GM12878 (cell line): ENCODE measurements around the gene CAMK4. TPM values are rescaled to one million over a fixed set of nuclear protein-coding genes. Genes with fewer than 3 reads are reported as not detected.
A peak's percentile ranks its signal among the peaks of the same experiment; 100 is the strongest.

Experiments used
- BACH1 ChIP-seq: fragments of 450-650 bp; IDR thresholded peaks from 2 replicates; pipeline ENCODE4 v1.6.1; 2017; ENCODE audit warnings: mild to moderate bottlenecking, borderline replicate concordance
- BCLAF1 ChIP-seq: fragments of 450-650 bp; IDR thresholded peaks from 2 replicates; pipeline ENCODE4 v1.6.1; 2017; ENCODE audit warnings: antibody characterized with exemption, mild to moderate bottlenecking, moderate library complexity
- BHLHE40 ChIP-seq, 2 experiments: fragments of 450-650 bp in 1 of 2; IDR thresholded peaks; 2 replicates each; pipeline ENCODE4 v1.6.1; 2011 to 2017; ENCODE audit warnings: low read depth in 2 of 2, borderline replicate concordance in 1 of 2, improper control_type of control experiment in 1 of 2, low read length in 1 of 2, mild to moderate bottlenecking in 1 of 2
- BMI1 ChIP-seq: fragments of 450-650 bp; IDR thresholded peaks from 2 replicates; pipeline ENCODE4 v1.6.1; 2016; ENCODE audit warnings: mild to moderate bottlenecking, moderate library complexity, borderline replicate concordance
- CBX5 ChIP-seq: sonication (generic); IDR thresholded peaks from 2 replicates; pipeline ENCODE4 v1.6.1; 2016; ENCODE audit warnings: low read depth, moderate library complexity, mild to moderate bottlenecking, inconsistent platforms
- EZH2 ChIP-seq: IDR thresholded peaks from 2 replicates; pipeline ENCODE4 v1.6.1; 2012; ENCODE audit warnings: low read depth, mild to moderate bottlenecking, control low read depth, inconsistent platforms, low read length, borderline replicate concordance; ENCODE audit not compliant: control insufficient read depth
- IKZF1 ChIP-seq: fragments of 450-650 bp; conservative IDR thresholded peaks from 2 replicates; pipeline ENCODE4 v1.6.1; 2017; ENCODE audit warnings: antibody characterized with exemption, mild to moderate bottlenecking
- JUNB ChIP-seq: IDR thresholded peaks from 2 replicates; pipeline ENCODE4 v1.6.1; 2016; ENCODE audit warnings: antibody characterized with exemption, mild to moderate bottlenecking
- MEF2A ChIP-seq: IDR thresholded peaks from 2 replicates; pipeline ENCODE4 v1.6.1; 2011; ENCODE audit warnings: low read depth, mild to moderate bottlenecking, low read length, moderate library complexity; ENCODE audit not compliant: insufficient read depth
- MLLT1 ChIP-seq: fragments of 450-650 bp; IDR thresholded peaks from 2 replicates; pipeline ENCODE4 v1.6.1; 2016; ENCODE audit warnings: mild to moderate bottlenecking
- NBN ChIP-seq: fragments of 450-650 bp; IDR thresholded peaks from 2 replicates; pipeline ENCODE4 v1.6.1; 2016
- NR2C2 ChIP-seq: IDR thresholded peaks from 2 replicates; pipeline ENCODE4 v1.6.1; 2011; ENCODE audit warnings: borderline replicate concordance, low read depth; ENCODE audit not compliant: control insufficient read depth, insufficient read length
- PML ChIP-seq: IDR thresholded peaks from 2 replicates; pipeline ENCODE4 v1.6.1; 2012; ENCODE audit warnings: low read length, inconsistent platforms
- POLR2A ChIP-seq: IDR thresholded peaks from 2 replicates; pipeline ENCODE4 v1.6.1; 2011; ENCODE audit warnings: low read depth, mild to moderate bottlenecking, low read length
- RUNX3 ChIP-seq: IDR thresholded peaks from 2 replicates; pipeline ENCODE4 v1.6.1; 2012; ENCODE audit warnings: low read length, inconsistent platforms
- SPI1 ChIP-seq: IDR thresholded peaks from 2 replicates; pipeline ENCODE4 v1.6.1; 2011; ENCODE audit warnings: low read depth, mild to moderate bottlenecking, low read length, moderate library complexity, borderline replicate concordance; ENCODE audit not compliant: insufficient read depth
- SRF ChIP-seq, 2 experiments: IDR thresholded peaks; 2 replicates each; pipeline ENCODE4 v1.6.1; 2011; ENCODE audit warnings: low read depth in 2 of 2, low read length in 2 of 2, mild to moderate bottlenecking in 1 of 2, moderate library complexity in 1 of 2
- STAT1 ChIP-seq: fragments of 450-650 bp; conservative IDR thresholded peaks from 2 replicates; pipeline ENCODE4 v1.6.1; 2014; ENCODE audit warnings: antibody characterized with exemption, mild to moderate bottlenecking
- STAT3 ChIP-seq: IDR thresholded peaks from 2 replicates; pipeline ENCODE4 v1.6.1; 2011; ENCODE audit warnings: low read depth, low read length, improper control_type of control experiment
- TCF7 ChIP-seq: IDR thresholded peaks from 2 replicates; pipeline ENCODE4 v1.6.1; 2014; ENCODE audit warnings: antibody characterized with exemption, borderline replicate concordance
- YBX1 ChIP-seq: fragments of 450-650 bp; IDR thresholded peaks from 2 replicates; pipeline ENCODE4 v1.6.1; 2016; ENCODE audit warnings: antibody characterized with exemption
- YY1 ChIP-seq: IDR thresholded peaks from 2 replicates; pipeline ENCODE4 v1.6.1; 2011; ENCODE audit warnings: low read depth, mild to moderate bottlenecking, low read length
- polyA plus RNA-seq, 11 experiments: library from polyadenylated mRNA; depleted of rRNA in 4 of 11; unstranded in 6 of 11; stranded (reverse) in 5 of 11; fragments of >200 nt; fragmentation: Nextera tagmentation in 4 of 11; fragmentation: Illumina TruSeq in 1 of 11; extraction: Ambion mirVana in 4 of 11; extraction: Trizol in 1 of 11; gene quantifications; 1 replicate in 1 of 11; 2 replicates in 10 of 11; pipeline versions ENCODE4 v1.2.1 to v1.2.3, GENCODE V29; 2011 to 2016; ENCODE audit warnings: inconsistent platforms in 2 of 11, missing spikeins in 2 of 11, low read depth in 1 of 11
- total RNA-seq, 4 experiments: library from RNA; depleted of rRNA in 3 of 4; stranded (reverse); fragments of >200 nt in 3 of 4; fragmentation: Illumina TruSeq in 1 of 4; extraction: Trizol in 1 of 4; gene quantifications; 2 replicates each; pipeline versions ENCODE4 v1.2.1 to v1.2.3, GENCODE V29; 2013 to 2021
- TF ChIP-seq, protein P1 (sequence below): fragments of 450-650 bp; IDR thresholded peaks from 2 replicates; pipeline ENCODE4 v1.6.1; 2017; ENCODE audit warnings: mild to moderate bottlenecking, low read depth, inconsistent platforms; ENCODE audit not compliant: poor library complexity, severe bottlenecking
- TF ChIP-seq, protein P2 (sequence below): fragments of 450-650 bp; IDR thresholded peaks from 2 replicates; pipeline ENCODE4 v1.6.1; 2014; ENCODE audit warnings: mild to moderate bottlenecking

The CAMK4 gene
- total and polyA plus RNA-seq, 10 of the 15 experiments (the other 5 are each of a cell fraction or from before 2014, with no cell fraction given), result 13.3 to 51.9 (median 35.3) TPM

DNA sequence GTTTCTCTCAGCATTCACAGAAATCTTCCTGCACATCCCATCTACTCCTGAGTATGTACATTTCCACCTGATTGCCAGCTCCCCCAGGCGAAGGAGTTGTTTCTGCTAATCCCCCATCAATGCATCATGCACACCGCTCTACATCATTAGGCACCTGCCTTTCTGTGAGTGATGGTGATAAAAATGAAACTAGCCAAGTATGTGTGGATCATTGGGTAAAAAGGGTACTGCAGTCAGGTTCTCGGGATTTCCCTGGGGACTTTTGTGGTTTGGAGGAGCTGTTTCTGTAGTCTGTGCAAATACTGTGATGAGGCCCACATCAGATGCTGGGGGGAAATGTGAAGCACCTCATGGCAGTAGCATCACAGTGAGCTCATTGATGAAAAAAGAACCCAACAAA lies 30.4 kb downstream of the CAMK4 start (continued):
- TF ChIP-seq, protein P1, sequence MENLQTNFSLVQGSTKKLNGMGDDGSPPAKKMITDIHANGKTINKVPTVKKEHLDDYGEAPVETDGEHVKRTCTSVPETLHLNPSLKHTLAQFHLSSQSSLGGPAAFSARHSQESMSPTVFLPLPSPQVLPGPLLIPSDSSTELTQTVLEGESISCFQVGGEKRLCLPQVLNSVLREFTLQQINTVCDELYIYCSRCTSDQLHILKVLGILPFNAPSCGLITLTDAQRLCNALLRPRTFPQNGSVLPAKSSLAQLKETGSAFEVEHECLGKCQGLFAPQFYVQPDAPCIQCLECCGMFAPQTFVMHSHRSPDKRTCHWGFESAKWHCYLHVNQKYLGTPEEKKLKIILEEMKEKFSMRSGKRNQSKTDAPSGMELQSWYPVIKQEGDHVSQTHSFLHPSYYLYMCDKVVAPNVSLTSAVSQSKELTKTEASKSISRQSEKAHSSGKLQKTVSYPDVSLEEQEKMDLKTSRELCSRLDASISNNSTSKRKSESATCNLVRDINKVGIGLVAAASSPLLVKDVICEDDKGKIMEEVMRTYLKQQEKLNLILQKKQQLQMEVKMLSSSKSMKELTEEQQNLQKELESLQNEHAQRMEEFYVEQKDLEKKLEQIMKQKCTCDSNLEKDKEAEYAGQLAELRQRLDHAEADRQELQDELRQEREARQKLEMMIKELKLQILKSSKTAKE, result peak; percentile 92
- peak; percentile 73; the same call in 1 of the 2 replicates for TF ChIP-seq BMI1
- peak; percentile 82 for TF ChIP-seq PML
- peak; percentile 95 for TF ChIP-seq CBX5
- TF ChIP-seq YBX1, result peak; percentile 20; the same call in 1 of the 2 replicates
- TF ChIP-seq BCLAF1, result no peak
- TF ChIP-seq POLR2A, result peak; percentile 66
- TF ChIP-seq RUNX3, result peak; percentile 99
- peak; percentile 95 for TF ChIP-seq IKZF1
- TF ChIP-seq BACH1, result peak; percentile 43; the same call in 1 of the 2 replicates
- no peak for TF ChIP-seq STAT1
- peak; percentile 96 for TF ChIP-seq JUNB
- TF ChIP-seq MEF2A, result peak; percentile 93
- peak; percentile 86 to 89 for TF ChIP-seq BHLHE40 (IDR thresholded peaks at IDR 0.05; ENCODE audit: borderline replicate concordance in 1 of 2, low read depth in 2 of 2, low read length in 1 of 2)
- no peak for TF ChIP-seq NR2C2
- TF ChIP-seq, protein P2, sequence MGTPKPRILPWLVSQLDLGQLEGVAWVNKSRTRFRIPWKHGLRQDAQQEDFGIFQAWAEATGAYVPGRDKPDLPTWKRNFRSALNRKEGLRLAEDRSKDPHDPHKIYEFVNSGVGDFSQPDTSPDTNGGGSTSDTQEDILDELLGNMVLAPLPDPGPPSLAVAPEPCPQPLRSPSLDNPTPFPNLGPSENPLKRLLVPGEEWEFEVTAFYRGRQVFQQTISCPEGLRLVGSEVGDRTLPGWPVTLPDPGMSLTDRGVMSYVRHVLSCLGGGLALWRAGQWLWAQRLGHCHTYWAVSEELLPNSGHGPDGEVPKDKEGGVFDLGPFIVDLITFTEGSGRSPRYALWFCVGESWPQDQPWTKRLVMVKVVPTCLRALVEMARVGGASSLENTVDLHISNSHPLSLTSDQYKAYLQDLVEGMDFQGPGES, result no peak
- TF ChIP-seq MLLT1, result peak; percentile 88
- peak; percentile 66 for TF ChIP-seq YY1
- no peak for TF ChIP-seq EZH2
- TF ChIP-seq NBN, result peak; percentile 95
- peak; percentile 47; the same call in 1 of the 2 replicates for TF ChIP-seq SPI1
- TF ChIP-seq TCF7, result peak; percentile 72
- peak; percentile 65; the same call in 1 of the 2 replicates for TF ChIP-seq STAT3
- peak in 1 of 2 experiments; percentile 67; a peak in 1 of 4 replicates for TF ChIP-seq SRF (IDR thresholded peaks at IDR 0.05; ENCODE audit: low read depth in 2 of 2, low read length in 2 of 2)
